Lung (tissue), 12 donors: ENCODE data around the gene ZNF653. TPM values are rescaled to one million over a fixed set of nuclear protein-coding genes. Genes with fewer than 3 reads are reported as not detected.
A peak's percentile ranks its signal among the peaks of the same experiment; 100 is the strongest.

ENCODE experiments used
- ATAC-seq: fragments of 200-7000 bp; cut with Tn5 transposase; one replicate; pipeline ENCODE4 v1.9.1; 2020; ENCODE audit warnings: moderate number of reproducible peaks; ENCODE audit not compliant: insufficient read depth, low FRiP score
- DNase-seq, 3 donors: peaks; one replicate each; pipeline ENCODE4 v3.0.0-alpha.2; 2013 to 2017
- H3K27ac ChIP-seq, 2 donors: one replicate each; pipeline ENCODE4 v1.5.1; 2013; ENCODE audit warnings: mild to moderate bottlenecking in 2 of 2, moderate library complexity in 2 of 2, control low read depth in 1 of 2, inconsistent platforms in 1 of 2, low read depth in 1 of 2, low read length in 1 of 2
- H3K27me3 ChIP-seq, 3 donors: one replicate each; pipeline ENCODE4 v1.5.1; 2013; ENCODE audit warnings: low read length in 2 of 3; ENCODE audit not compliant: control insufficient read depth in 3 of 3, insufficient read depth in 3 of 3
- H3K36me3 ChIP-seq, 4 donors: one replicate each; pipeline ENCODE4 v1.5.1; 2013; ENCODE audit warnings: low read length in 4 of 4, mild to moderate bottlenecking in 1 of 4, moderate library complexity in 1 of 4; ENCODE audit not compliant: control insufficient read depth in 4 of 4, insufficient read depth in 4 of 4
- H3K4me1 ChIP-seq, 5 donors: one replicate each; pipeline ENCODE4 v1.5.1; 2013; ENCODE audit warnings: low read length in 5 of 5, mild to moderate bottlenecking in 2 of 5, moderate library complexity in 1 of 5; ENCODE audit not compliant: control insufficient read depth in 5 of 5, insufficient read depth in 5 of 5
- H3K4me3 ChIP-seq: one replicate; pipeline ENCODE4 v1.5.1; 2013; ENCODE audit warnings: mild to moderate bottlenecking, control low read depth, moderate library complexity
- H3K9ac ChIP-seq, 2 donors: one replicate each; pipeline ENCODE4 v1.5.1; 2013; ENCODE audit warnings: low read length in 2 of 2, control low read depth in 1 of 2; ENCODE audit not compliant: insufficient read depth in 1 of 2
- H3K9me3 ChIP-seq, 4 donors: one replicate each; pipeline ENCODE4 v1.5.1; 2013; ENCODE audit warnings: low read length in 3 of 4, mild to moderate bottlenecking in 1 of 4, moderate library complexity in 1 of 4; ENCODE audit not compliant: control insufficient read depth in 4 of 4, insufficient read depth in 3 of 4
- CTCF ChIP-seq: IDR thresholded peaks from 2 replicates; pipeline ENCODE4 v1.5.1; 2012; ENCODE audit warnings: mild to moderate bottlenecking; ENCODE audit errors: control extremely low read depth, extremely low read depth
- WGBS, 2 donors: extraction: QIAGEN DNeasy Blood & Tissue Kit; methylation state at CpG; one replicate each; pipeline ENCODE4 v1.1.7; 2013; 5-methylcytosine and 5-hydroxymethylcytosine counted together
- polyA plus RNA-seq, 2 donors: library from polyadenylated mRNA; stranded (reverse); fragments of 200-250 nt; gene quantifications; one replicate each; pipeline ENCODE4 v1.2.1, GENCODE V29; 2013
- total RNA-seq, 2 donors: library from RNA; depleted of rRNA in 1 of 2; stranded (reverse); fragments of >200 nt in 1 of 2; gene quantifications; one replicate each; pipeline ENCODE4 v1.2.1, GENCODE V29; 2014 to 2021
- donor health status: control.
- donor health status: control.
- donor health status: Bipolar disorder and iron deficiency.
- donor health status: healthy.
- donor health status: DM: yes; HTN: yes; CAD: no.

Gene ZNF653
- total and polyA plus RNA-seq, 4 donors: 5.4 to 12.9 (median 9.0) TPM

GRCh38 chr19:11485245-11485837, 20.3 kb downstream of the ZNF653 start:
- DNase-seq (no peak), ATAC-seq (no peak)
- Histone ChIP-seq H3K27me3 (peaks cover 0 to 19% (median 15%) of the 10 kb centered on the region in 3 donors), H3K4me1 (peaks cover 0 to 12% (median 0%) of the 10 kb centered on the region in 5 donors), H3K27ac (no peak overlapping the region), H3K9ac (no peak overlapping the region), H3K4me3 (no peak overlapping the region), H3K9me3 (peaks cover 0 to 3% (median 0%) of the 10 kb centered on the region in 4 donors), H3K36me3 (peaks cover 0 to 18% (median 4%) of the 10 kb centered on the region in 4 donors)
- no peak for TF ChIP-seq CTCF
- 93 to 96% methylated on average over 13 of the region's 13 CpGs for WGBS, 2 donors

- Histone ChIP-seq H3K27ac (no peak overlapping the region), H3K27me3 (peaks cover 0 to 29% (median 23%) of the 10 kb centered on the region in 3 donors), H3K4me1 (peaks cover 0 to 14% (median 0%) of the 10 kb centered on the region in 5 donors), H3K36me3 (peaks cover 0 to 16% (median 4%) of the 10 kb centered on the region in 4 donors), H3K4me3 (no peak overlapping the region), H3K9me3 (peaks cover 0 to 3% (median 0%) of the 10 kb centered on the region in 4 donors), H3K9ac (no peak overlapping the region)
- ATAC-seq (no peak), DNase-seq (no peak)
- WGBS, 2 donors: 82 to 85% methylated on average over 50 to 57 of the region's 57 CpGs
- TF ChIP-seq CTCF: no peak
Observed at GRCh38 chr19:11483366-11484111, 22.1 kb downstream of the ZNF653 start.

GRCh38 chr19:11482384-11483050, 23.1 kb downstream of the ZNF653 start:
- H3K36me3 ChIP-seq: peaks cover 0 to 14% (median 4%) of the 10 kb centered on the region in 4 donors
- H3K27me3 ChIP-seq: peaks cover 0 to 38% (median 30%) of the 10 kb centered on the region in 3 donors
- ATAC-seq: peak; percentile 86
- 2% methylated on average over 44 to 58 of the region's 58 CpGs for WGBS, 2 donors
- H3K4me3 ChIP-seq: no peak overlapping the region
- DNase-seq: peak; percentile 70 to 84 (median 79)
- H3K9ac ChIP-seq: no peak overlapping the region
- peak; percentile 87 for TF ChIP-seq CTCF
- H3K4me1 ChIP-seq: peaks cover 0 to 14% (median 0%) of the 10 kb centered on the region in 5 donors
- H3K27ac ChIP-seq: no peak overlapping the region
- peaks cover 0 to 2% (median 0%) of the 10 kb centered on the region in 4 donors for H3K9me3 ChIP-seq
